GM12891 (cell line): ENCODE data around the gene GFPT1.

ENCODE experiments used
- DNase-seq: peaks from one replicate; pipeline ENCODE4 v3.0.0; 2011; ENCODE audit warnings: low spot score; ENCODE audit not compliant: insufficient read length
- FAIRE-seq: peaks from 2 replicates; lab custom pipeline; 2011; peaks lifted over from hg19 to GRCh38; lab: Jason Lieb, UNC
- PAX5 ChIP-seq: IDR thresholded peaks from 2 replicates; pipeline ENCODE4 v1.6.1; 2011; ENCODE audit warnings: low read length, moderate library complexity, mild to moderate bottlenecking; ENCODE audit not compliant: insufficient read depth, severe bottlenecking
- POLR2A ChIP-seq: IDR thresholded peaks from 2 replicates; pipeline ENCODE4 v1.6.1; 2011; ENCODE audit warnings: low read depth, low read length, control low read depth
- POLR2AphosphoS5 ChIP-seq: IDR thresholded peaks from 2 replicates; pipeline ENCODE4 v1.6.1; 2011; ENCODE audit warnings: low read depth, low read length, control low read depth
- POU2F2 ChIP-seq: IDR thresholded peaks from 2 replicates; pipeline ENCODE4 v1.6.1; 2011; ENCODE audit warnings: low read depth, mild to moderate bottlenecking, control low read depth, low read length, moderate library complexity
- SPI1 ChIP-seq: IDR thresholded peaks from 2 replicates; pipeline ENCODE4 v1.6.1; 2011; ENCODE audit warnings: low read depth, low read length, control low read depth
- TAF1 ChIP-seq: IDR thresholded peaks from 2 replicates; pipeline ENCODE4 v1.6.1; 2011; ENCODE audit warnings: low read depth, low read length, control low read depth

The GFPT1 gene

DNA sequence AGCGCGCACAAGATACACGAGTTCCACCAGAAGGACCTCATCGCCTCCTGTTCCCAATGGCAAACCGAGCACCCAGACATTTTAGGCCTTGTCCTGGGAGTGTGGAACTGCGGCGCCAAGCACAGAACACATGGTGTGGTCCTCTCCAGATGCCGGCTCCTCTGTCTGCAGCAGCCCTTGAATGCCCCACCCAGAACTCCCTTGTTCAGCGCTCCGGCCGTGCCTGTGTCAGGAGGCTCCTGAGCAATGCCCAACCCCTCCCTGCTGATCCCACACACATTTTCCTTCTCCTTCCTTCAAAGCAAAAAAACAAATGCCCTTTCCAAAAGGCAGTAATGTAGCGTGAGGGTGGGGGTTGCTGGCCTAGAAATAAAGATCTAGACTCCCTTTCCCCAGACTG lies 89.8 kb downstream of the GFPT1 start:
- no peak for FAIRE-seq
- no peak for TF ChIP-seq POU2F2
- no peak for TF ChIP-seq SPI1
- TF ChIP-seq TAF1: no peak
- TF ChIP-seq PAX5: no peak
- TF ChIP-seq POLR2AphosphoS5: no peak
- TF ChIP-seq POLR2A: no peak
- no peak for DNase-seq

DNA sequence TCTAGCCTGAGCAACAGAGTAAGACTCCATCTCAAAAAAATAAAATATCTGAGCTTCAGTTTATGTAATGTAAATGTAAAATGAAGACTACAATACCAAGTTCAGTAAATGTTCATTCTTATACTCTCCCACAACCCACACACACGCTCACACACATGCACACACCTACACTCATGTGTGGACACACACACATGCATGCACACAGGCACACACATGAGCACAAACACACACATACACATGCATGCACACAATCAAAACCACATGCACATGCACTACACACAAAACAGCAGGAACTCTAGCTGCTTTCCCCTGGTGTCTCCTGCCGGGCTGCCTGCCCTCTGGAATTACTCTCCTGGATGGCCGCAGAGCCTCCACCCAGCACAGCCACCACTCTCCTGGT lies 90.6 kb downstream of the GFPT1 start:
- no peak for DNase-seq
- TF ChIP-seq TAF1 (no peak), POU2F2 (no peak), SPI1 (no peak), PAX5 (no peak), POLR2AphosphoS5 (no peak), POLR2A (no peak)
- no peak for FAIRE-seq

DNA sequence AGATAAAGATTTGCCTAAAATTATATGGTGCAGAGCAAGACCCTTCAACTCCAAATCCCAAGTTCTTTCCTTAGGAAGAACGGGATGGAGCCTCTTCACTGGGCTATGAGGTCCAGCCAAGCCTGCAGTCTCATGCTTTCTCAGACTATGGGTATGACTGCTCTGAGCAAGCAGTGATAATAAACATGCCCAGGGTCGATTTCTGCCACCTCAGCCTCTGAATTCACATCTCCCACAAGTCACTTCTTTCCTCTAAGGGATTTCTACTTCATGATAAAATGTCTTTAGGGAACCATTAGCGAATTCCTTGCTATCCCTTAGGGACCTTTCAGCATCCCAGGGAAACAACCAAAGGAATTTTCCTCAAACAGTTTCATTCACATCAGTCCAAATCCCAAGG lies 94.8 kb downstream of the GFPT1 start:
- TF ChIP-seq POLR2AphosphoS5: no peak
- TF ChIP-seq PAX5: no peak
- no peak for TF ChIP-seq POLR2A
- no peak for TF ChIP-seq POU2F2
- no peak for TF ChIP-seq SPI1
- TF ChIP-seq TAF1: no peak
- no peak for DNase-seq
- no peak for FAIRE-seq

DNA sequence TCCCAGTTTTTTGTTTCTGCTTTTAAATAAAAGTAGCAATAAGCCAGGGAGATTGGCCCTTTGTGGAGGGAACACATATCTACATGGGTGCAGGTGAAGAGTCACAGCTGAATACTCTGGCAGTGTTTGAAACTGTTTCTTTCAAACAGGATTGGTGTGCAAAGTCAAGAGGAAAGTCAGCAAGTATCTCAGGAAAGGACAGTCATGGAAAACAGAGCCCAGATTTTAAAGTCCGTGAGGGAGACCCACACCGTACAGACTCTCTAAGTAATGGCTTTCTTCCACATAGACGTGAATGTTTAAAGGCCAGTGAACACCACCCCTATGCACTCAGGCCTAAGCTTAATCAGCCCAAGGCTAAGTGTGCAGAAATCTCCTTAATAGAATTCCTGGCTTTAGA lies 95.3 kb downstream of the GFPT1 start:
- TF ChIP-seq POLR2AphosphoS5 (no peak), PAX5 (no peak), POLR2A (no peak), SPI1 (no peak), POU2F2 (no peak), TAF1 (no peak)
- no peak for FAIRE-seq
- no peak for DNase-seq

DNA sequence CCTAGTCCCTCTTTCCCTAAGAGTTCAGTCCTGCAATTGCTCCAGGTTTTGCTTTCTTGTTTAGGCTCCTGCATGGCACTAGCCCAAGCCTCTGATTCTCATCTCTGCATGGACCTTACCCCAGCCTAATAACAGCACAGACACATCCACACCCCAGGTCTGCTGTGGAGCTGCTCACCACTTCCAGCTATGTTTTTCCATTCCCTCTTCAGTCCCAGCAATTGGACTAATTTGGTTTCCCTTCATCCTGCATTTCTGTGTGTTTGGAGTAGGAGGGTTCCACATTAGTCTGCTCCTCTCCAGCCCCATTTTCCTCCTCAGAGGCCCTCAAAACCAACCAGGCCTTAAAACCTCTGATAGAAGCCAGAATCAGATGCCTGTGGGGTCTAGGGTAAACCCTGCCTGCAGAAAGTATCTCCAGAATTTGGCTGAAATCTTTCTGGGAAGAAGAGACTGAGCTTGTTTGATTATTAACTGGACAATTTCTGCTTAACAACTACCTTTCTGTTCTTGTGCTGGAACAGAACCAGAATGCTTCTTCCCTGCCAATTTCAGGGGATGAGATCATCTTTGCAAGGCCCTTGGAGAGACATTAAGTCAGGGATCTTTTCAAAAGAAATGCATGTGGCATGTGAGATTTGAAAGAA lies 95.9 kb downstream of the GFPT1 start:
- FAIRE-seq (no peak), DNase-seq (no peak)
- no peak for TF ChIP-seq PAX5
- no peak for TF ChIP-seq POLR2AphosphoS5
- no peak for TF ChIP-seq POU2F2
- no peak for TF ChIP-seq TAF1
- no peak for TF ChIP-seq SPI1
- no peak for TF ChIP-seq POLR2A

DNA sequence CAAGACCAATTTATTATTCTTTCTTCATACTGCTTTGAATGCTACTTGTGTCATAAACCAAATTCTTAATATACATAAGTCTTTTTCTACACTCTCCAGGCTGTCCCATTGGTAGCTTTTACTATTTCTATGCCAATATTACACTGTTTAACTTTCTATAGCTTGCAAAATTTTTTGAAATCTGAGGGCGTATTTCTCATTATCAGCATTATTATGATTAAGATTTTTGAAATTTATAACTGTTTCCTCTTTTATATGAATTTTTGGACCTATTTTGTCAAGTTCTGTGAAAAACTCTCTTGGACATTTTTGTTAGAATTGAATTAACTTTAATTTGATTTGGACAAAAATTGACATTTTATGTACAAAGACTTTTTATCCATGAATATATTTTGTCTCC lies 98.6 kb downstream of the GFPT1 start:
- DNase-seq (no peak), FAIRE-seq (no peak)
- no peak for TF ChIP-seq POLR2AphosphoS5
- no peak for TF ChIP-seq POLR2A
- TF ChIP-seq SPI1: no peak
- no peak for TF ChIP-seq PAX5
- TF ChIP-seq POU2F2: no peak
- no peak for TF ChIP-seq TAF1

DNA sequence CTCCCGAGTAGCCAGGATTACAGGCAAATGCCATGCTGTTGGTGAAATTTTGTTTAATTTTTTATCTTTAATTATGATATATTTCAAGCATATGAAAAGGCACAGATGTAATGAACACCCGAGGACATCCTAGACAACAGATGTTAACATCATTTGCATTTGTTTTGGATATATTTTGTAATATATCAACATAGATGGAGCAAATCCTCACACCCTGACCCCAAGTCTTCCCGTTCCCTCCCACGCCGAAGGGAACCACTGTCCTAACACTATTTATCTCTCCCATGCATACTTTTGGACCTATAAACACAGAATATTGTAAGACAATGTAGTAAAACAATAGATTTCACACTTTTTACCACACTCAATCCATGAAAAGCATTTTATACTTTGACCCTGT lies 99.5 kb downstream of the GFPT1 start:
- DNase-seq: no peak
- TF ChIP-seq POLR2A: no peak
- TF ChIP-seq POLR2AphosphoS5: no peak
- TF ChIP-seq POU2F2: no peak
- no peak for TF ChIP-seq TAF1
- TF ChIP-seq PAX5: no peak
- no peak for TF ChIP-seq SPI1
- FAIRE-seq: no peak

DNA sequence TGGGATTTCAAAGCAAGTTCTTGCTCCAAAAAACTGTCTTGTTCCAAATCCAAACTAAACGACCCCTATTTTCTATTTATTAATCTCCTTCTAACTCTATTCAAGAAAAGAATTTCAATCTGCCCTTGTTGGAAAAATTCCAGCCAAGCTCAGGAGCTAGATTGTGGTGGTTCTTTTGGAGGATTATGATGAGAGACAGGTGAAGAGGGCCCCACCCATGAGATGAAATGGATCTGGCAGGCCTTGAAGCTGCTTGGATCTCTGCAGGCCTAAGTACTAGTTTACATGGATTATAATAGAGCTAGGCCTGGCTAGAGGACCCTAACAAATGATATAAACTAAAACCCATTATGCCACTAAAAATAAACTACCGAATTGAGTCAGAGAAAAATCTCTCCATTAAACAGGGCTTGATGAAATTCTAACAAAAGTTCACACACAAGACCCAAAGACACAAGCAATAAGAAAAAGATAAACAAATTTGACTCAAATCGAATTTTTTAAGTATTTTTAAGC lies 101.6 kb downstream of the GFPT1 start:
- no peak for FAIRE-seq
- no peak for DNase-seq
- TF ChIP-seq TAF1 (no peak), POU2F2 (no peak), PAX5 (no peak), SPI1 (no peak), POLR2A (no peak), POLR2AphosphoS5 (no peak)

DNA sequence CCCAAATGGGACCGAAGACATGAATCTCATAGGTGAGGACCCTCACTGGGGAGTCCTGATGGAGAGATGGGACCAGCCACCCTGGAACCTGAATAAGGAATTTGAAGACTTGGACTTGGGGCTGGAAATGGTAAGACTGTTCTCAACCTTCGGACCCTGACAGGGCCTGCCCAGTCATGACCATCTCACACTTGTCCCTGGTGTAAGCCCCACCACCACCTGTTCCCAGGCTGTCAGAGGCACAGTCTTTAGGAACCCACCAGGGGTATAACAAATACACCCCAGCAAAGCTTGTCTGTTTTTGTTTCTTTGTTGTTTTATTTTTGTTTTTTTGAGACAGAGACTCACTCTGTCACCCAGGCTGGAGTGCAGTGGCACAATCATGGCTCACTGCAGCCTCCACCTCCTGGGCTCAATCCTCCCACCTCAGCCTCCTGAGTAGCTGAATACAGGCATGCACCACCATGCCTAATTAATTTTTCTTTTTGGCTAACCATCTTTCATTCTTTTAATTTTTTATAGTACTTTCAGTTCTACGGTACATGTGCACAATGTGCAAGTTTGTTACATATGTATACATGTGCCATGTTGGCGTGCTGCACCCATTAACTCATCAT lies 106.1 kb downstream of the GFPT1 start:
- no peak for FAIRE-seq
- TF ChIP-seq POLR2AphosphoS5 (no peak), POLR2A (no peak), SPI1 (no peak), POU2F2 (no peak), TAF1 (no peak), PAX5 (no peak)
- DNase-seq: no peak
